Fibroblast of the aortic adventitia (primary cell): ENCODE data around the gene RPS15. TPM values are rescaled to one million over a fixed set of nuclear protein-coding genes. Genes with fewer than 3 reads are reported as not detected.
"Not testable (repeated sequence)": the region's sequence is repeated elsewhere in the genome, so short reads cannot be mapped to it uniquely, and the experiment has no call there.

Source experiments
- DNase-seq: peaks from one replicate; pipeline ENCODE4 v3.0.0-alpha.2; 2010; ENCODE audit warnings: low read depth
- H3K4me3 ChIP-seq: 2 replicates; pipeline ENCODE4 v1.5.1; 2011; ENCODE audit warnings: low read depth, mild to moderate bottlenecking, control low read depth, low read length, moderate library complexity
- total RNA-seq: library from RNA; depleted of rRNA; stranded (reverse); fragments of >200 nt; gene quantifications from 2 replicates; pipeline ENCODE4 v1.2.3, GENCODE V29; 2012; ENCODE audit warnings: low replicate concordance
- TF ChIP-seq, protein P1 (sequence below): IDR thresholded peaks from 2 replicates; pipeline ENCODE4 v1.5.1; 2011; ENCODE audit warnings: mild to moderate bottlenecking, low read length, control low read depth, inconsistent platforms; ENCODE audit not compliant: insufficient read depth

RPS15 gene
- total RNA-seq, 1 donor = 712 TPM

- TF ChIP-seq, protein P1, sequence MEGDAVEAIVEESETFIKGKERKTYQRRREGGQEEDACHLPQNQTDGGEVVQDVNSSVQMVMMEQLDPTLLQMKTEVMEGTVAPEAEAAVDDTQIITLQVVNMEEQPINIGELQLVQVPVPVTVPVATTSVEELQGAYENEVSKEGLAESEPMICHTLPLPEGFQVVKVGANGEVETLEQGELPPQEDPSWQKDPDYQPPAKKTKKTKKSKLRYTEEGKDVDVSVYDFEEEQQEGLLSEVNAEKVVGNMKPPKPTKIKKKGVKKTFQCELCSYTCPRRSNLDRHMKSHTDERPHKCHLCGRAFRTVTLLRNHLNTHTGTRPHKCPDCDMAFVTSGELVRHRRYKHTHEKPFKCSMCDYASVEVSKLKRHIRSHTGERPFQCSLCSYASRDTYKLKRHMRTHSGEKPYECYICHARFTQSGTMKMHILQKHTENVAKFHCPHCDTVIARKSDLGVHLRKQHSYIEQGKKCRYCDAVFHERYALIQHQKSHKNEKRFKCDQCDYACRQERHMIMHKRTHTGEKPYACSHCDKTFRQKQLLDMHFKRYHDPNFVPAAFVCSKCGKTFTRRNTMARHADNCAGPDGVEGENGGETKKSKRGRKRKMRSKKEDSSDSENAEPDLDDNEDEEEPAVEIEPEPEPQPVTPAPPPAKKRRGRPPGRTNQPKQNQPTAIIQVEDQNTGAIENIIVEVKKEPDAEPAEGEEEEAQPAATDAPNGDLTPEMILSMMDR = no peak
- H3K4me3 ChIP-seq = peak overlapping the region; percentile 83
- DNase-seq = no peak
Observed at GRCh38 chr19:1438933-1439354, 748 bp downstream of the RPS15 start.

DNA sequence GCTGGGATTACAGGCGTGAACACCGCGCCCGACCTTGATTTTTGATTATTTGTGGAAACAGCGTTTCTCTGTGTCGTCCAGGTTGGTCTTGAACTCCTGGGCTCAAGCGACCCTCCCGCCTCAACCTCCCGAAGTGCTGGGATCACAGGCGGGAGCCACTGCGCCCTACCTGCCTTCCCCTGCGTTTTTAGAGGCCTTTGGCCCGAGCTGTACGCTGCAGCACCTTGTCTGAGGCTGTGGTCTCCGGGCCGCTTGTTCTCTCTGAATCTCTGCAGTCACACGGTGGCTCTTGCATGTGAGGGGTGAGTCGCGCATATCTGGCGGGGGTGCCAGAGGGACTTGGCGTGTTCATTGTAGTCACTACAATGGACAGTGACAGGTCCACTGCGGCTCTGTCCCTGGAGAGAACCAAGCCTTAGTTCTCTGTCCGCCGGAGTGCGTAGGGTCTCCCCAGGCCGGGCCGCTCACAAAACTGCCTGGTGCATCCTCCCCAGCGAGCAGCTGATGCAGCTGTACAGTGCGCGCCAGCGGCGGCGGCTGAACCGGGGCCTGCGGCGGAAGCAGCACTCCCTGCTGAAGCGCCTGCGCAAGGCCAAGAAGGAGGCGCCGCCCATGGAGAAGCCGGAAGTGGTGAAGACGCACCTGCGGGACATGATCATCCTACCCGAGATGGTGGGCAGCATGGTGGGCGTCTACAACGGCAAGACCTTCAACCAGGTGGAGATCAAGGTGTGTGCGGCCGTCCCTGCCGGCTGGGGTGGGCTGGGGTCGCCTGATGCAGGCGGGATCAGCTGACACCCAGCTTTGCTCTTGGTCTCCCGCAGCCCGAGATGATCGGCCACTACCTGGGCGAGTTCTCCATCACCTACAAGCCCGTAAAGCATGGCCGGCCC lies 1.6 kb downstream of the RPS15 start:
- not testable (repeated sequence) for DNase-seq

GRCh38 chr19:1440418-1440801 lies 2.2 kb downstream of the RPS15 start:
- DNase-seq = no peak
- TF ChIP-seq, protein P1 = no peak
- H3K4me3 ChIP-seq = no peak overlapping the region

More for the DNA sequence above, 1.6 kb downstream of the RPS15 start:
- peak overlapping the region; percentile 83 for H3K4me3 ChIP-seq

- TF ChIP-seq, protein P1 = no peak
- DNase-seq = no peak
- H3K4me3 ChIP-seq = no peak overlapping the region
Observed at GRCh38 chr19:1441022-1441426, 2.8 kb downstream of the RPS15 start.

- no peak for DNase-seq
- no peak overlapping the region for H3K4me3 ChIP-seq
- TF ChIP-seq, protein P1 = no peak
Observed at GRCh38 chr19:1441677-1442438, 3.7 kb downstream of the RPS15 start.

DNA sequence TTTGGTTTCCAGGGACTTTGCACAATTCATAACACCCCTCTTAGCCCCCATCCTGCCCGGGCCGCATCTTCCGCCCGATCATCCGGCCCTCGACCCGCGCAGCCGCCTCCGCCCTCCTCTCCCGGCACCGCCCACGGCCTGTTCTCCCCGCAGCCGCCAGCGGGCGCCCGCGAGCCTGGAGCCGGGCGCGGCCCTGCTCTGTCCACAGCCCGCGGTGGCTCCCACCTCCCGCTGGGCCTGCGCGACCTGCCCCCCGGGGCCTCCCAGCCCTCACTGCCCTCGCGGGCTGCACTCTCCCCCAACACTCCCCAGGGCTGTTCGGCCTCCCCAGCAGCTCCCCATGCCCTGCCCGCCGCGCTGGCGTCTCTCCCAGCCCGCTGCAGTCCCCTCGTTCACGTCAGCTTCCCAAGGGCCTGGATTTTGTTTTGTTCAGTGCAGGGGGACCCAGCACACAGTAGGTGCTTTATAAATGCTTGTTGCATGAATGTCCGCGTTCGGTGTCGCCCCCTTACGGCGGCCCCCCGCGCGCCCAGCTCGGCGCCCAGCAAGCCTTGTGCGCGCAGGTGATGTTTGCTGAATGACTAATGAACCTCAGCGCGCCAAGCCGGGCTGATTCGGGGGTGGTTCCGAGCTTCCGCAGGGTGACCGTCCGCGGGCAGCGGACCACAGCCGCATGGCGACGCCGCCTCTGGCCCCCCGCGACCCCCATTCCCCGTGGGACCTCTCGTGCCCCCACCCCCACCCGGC lies 7.2 kb downstream of the RPS15 start:
- peak overlapping the region; percentile 31 for H3K4me3 ChIP-seq
- TF ChIP-seq, protein P1 = peak; percentile 68
- DNase-seq = peak; percentile 30
